ENCODE measurements around the gene LDB1.

LDB1 gene

GRCh38 chr10:102157224-102157623 lies 37.1 kb upstream of the LDB1 start:
- TF ChIP-seq POLR2AphosphoS5 (IDR thresholded peaks at IDR 0.05; ENCODE audit: low read depth, low read length) (no peak), SIN3A (IDR thresholded peaks at IDR 0.05; ENCODE audit: borderline replicate concordance, insufficient read depth, low read length) (no peak), TAF1 (IDR thresholded peaks at IDR 0.05; ENCODE audit: borderline replicate concordance, insufficient read depth, low read length) (no peak), FOXP2 (optimal IDR thresholded peaks at IDR 0.05; ENCODE audit: borderline replicate concordance, extremely low read depth, extremely low read length, insufficient read depth) (no peak), REST (IDR thresholded peaks at IDR 0.05; ENCODE audit: insufficient read depth in 1 of 2, low read depth in 2 of 2, low read length in 2 of 2) (no peak)

GRCh38 chr10:102154466-102155116 lies 34.4 kb upstream of the LDB1 start:
- TF ChIP-seq POLR2AphosphoS5 (IDR thresholded peaks at IDR 0.05; ENCODE audit: low read depth, low read length) (no peak), TAF1 (IDR thresholded peaks at IDR 0.05; ENCODE audit: borderline replicate concordance, insufficient read depth, low read length) (no peak)

GRCh38 chr10:102153093-102153620 lies 33.0 kb upstream of the LDB1 start:
- no peak for TF ChIP-seq REST (IDR thresholded peaks at IDR 0.05; ENCODE audit: insufficient read depth in 1 of 2, low read depth in 2 of 2, low read length in 2 of 2)
- TF ChIP-seq FOXP2 (optimal IDR thresholded peaks at IDR 0.05; ENCODE audit: borderline replicate concordance, extremely low read depth, extremely low read length, insufficient read depth), result no peak
- TF ChIP-seq POLR2AphosphoS5 (IDR thresholded peaks at IDR 0.05; ENCODE audit: low read depth, low read length), result no peak
- no peak for TF ChIP-seq SIN3A (IDR thresholded peaks at IDR 0.05; ENCODE audit: borderline replicate concordance, insufficient read depth, low read length)
- TF ChIP-seq TAF1 (IDR thresholded peaks at IDR 0.05; ENCODE audit: borderline replicate concordance, insufficient read depth, low read length), result no peak

- TF ChIP-seq TAF1 (IDR thresholded peaks at IDR 0.05; ENCODE audit: borderline replicate concordance, insufficient read depth, low read length) (no peak), REST (IDR thresholded peaks at IDR 0.05; ENCODE audit: insufficient read depth in 1 of 2, low read depth in 2 of 2, low read length in 2 of 2) (no peak)
Observed at GRCh38 chr10:102152545-102152890, 32.4 kb upstream of the LDB1 start.

- TF ChIP-seq TAF1 (IDR thresholded peaks at IDR 0.05; ENCODE audit: borderline replicate concordance, insufficient read depth, low read length) (peak; percentile 81; the same call in 1 of the 2 replicates), POLR2AphosphoS5 (IDR thresholded peaks at IDR 0.05; ENCODE audit: low read depth, low read length) (peak; percentile 95), FOXP2 (optimal IDR thresholded peaks at IDR 0.05; ENCODE audit: borderline replicate concordance, extremely low read depth, extremely low read length, insufficient read depth) (peak; percentile 90), REST (IDR thresholded peaks at IDR 0.05; ENCODE audit: insufficient read depth in 1 of 2, low read depth in 2 of 2, low read length in 2 of 2) (no peak), SIN3A (IDR thresholded peaks at IDR 0.05; ENCODE audit: borderline replicate concordance, insufficient read depth, low read length) (peak; percentile 93)
Observed at GRCh38 chr10:102151774-102152544, 31.8 kb upstream of the LDB1 start, which contains the start of gene NOLC1. Gene NOLC1, plus strand, starts transcription at chr10:102152389. Its CDS starts 22 bp downstream, at chr10:102152411.
